Glutamatergic neuron (in vitro differentiated cells): ENCODE data around the gene FAM43A. TPM values are rescaled to one million over a fixed set of nuclear protein-coding genes. Genes with fewer than 3 reads are reported as not detected.

ENCODE experiments used
- DNase-seq: peaks from one replicate; pipeline ENCODE4 v3.0.0; 2022
- H3K27ac Mint-ChIP-seq: one replicate; pipeline ENCODE4 v1.8.0; 2020; ENCODE audit warnings: mild to moderate bottlenecking, mixed read lengths, inconsistent platforms; ENCODE audit not compliant: unreplicated experiment
- H3K27me3 Mint-ChIP-seq: one replicate; pipeline ENCODE4 v1.8.0; 2020; ENCODE audit warnings: mild to moderate bottlenecking, moderate library complexity, mixed read lengths, inconsistent platforms; ENCODE audit not compliant: unreplicated experiment
- H3K36me3 Mint-ChIP-seq: one replicate; pipeline ENCODE4 v1.8.0; 2020; ENCODE audit warnings: mild to moderate bottlenecking, mixed read lengths, inconsistent platforms; ENCODE audit not compliant: unreplicated experiment
- H3K4me1 Mint-ChIP-seq: one replicate; pipeline ENCODE4 v1.8.0; 2020; ENCODE audit warnings: mild to moderate bottlenecking, low read depth, mixed read lengths, inconsistent platforms; ENCODE audit not compliant: unreplicated experiment
- H3K4me3 Mint-ChIP-seq: one replicate; pipeline ENCODE4 v1.8.0; 2020; ENCODE audit warnings: mild to moderate bottlenecking, mixed read lengths, inconsistent platforms; ENCODE audit not compliant: unreplicated experiment
- H3K9me3 Mint-ChIP-seq: one replicate; pipeline ENCODE4 v1.8.0; 2020; ENCODE audit warnings: mild to moderate bottlenecking, moderate library complexity, mixed read lengths, inconsistent platforms; ENCODE audit not compliant: unreplicated experiment
- CTCF ChIP-seq: fragments of 200-600 bp; sonication (generic); IDR thresholded peaks from one replicate; pipeline ENCODE4 v1.5.0; 2021; ENCODE audit not compliant: partially characterized antibody, unreplicated experiment
- long read RNA-seq: library from polyadenylated mRNA; unstranded; transcript quantifications from one replicate; pipeline ENCODE4 v2.0.0, GENCODE V29; 2020; ENCODE audit not compliant: unreplicated experiment
- total RNA-seq: library from RNA; stranded (reverse); fragmentation: NEBNext Ultra II Directional; extraction: Animal tissue kit (Norgen Biotek cat#: 25700); gene quantifications from one replicate; pipeline ENCODE4 v1.2.1, GENCODE V29; 2021; ENCODE audit not compliant: unreplicated experiment

FAM43A gene, protein sequence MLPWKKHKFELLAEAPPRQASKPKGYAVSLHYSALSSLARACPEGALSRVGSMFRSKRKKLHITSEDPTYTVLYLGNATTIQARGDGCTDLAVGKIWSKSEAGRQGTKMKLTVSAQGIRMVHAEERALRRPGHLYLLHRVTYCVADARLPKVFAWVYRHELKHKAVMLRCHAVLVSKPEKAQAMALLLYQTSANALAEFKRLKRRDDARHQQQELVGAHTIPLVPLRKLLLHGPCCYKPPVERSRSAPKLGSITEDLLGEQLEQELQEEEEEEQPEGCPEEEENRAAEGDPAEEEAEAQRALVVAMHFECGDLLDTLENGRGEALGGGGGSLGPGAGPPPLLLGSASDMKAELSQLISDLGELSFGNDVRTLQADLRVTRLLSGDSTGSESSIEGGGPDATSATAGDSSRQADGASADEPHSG
- total RNA-seq, result 21.6 TPM
- long read RNA-seq, partial matches to known transcripts, result 0 of 3 reads
- long read RNA-seq, other reads (novel, unspliced or antisense), result 0 of 3 reads

DNA sequence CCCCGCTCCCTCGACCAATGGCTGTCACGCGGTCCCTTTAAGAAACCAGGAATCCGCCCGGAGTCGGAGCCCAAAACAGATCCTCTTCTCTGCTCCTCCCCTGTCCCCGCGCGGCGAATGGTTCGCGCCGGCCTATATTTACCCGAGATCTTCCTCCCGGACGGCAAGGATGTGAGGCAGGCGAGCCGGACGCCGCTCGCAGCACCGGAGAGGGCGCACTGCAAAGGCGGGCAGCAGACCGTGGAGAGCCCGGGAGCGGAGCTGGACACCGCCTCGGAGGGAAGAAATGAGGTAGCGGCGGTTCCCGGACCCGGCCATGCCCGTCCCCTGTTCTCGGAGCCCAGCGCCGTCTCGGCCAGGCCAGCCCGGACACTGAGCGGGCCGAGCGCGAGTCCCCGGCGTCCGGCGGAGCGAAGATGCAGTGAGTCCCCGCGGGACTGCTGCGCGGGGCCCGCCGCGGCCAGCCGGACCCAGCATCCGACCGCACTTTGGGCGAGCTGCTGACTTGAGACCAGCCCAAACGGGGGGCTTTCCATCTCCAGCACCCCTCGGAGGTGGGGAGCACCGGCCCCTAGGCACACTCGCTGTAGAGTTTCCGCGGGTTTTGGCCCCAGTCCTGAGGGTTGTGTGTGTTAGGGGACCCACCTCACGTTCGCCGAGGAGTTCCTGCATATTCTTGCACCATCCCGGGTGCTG lies at the start of gene FAM43A:
Gene FAM43A (plus strand): TSS at position 166 of the 696 bp plus-strand sequence. CDS start 944 bp downstream, outside the sequence.
- Mint-ChIP-seq H3K4me1 (peaks cover 25% of the 10 kb centered on the region), H3K4me3 (peak within 1 kb of the TSS; percentile 100), H3K27ac (peak within 1 kb of the TSS; percentile 94), H3K27me3 (peaks cover 13% of the 10 kb centered on the region), H3K9me3 (peaks cover 25% of the 10 kb centered on the region), H3K36me3 (no peaks in the 10 kb centered on the region)
- TF ChIP-seq CTCF, result no peak
- DNase-seq, result peak; percentile 89

DNA sequence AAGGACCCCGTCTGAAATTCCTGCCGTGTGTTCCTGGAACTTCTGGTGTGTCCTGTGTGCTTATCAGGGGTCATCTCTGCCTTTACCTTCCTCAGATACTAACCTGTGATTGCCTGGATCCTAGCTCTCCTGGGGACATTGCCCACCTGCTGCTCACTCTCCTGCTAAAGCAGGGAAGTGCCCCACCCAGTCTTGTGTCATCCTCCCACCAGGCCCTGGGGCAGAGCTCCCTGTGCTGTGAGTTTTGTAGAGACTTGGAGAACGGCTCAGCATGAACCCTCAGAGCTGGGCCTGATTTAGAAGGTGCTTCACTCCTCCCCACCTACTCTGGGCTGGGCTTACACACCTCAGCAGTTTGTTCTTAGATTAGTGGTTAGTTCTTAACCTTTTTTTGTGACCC lies 48.6 kb upstream of the FAM43A start:
- Mint-ChIP-seq H3K27ac (no peak overlapping the region), H3K27me3 (no peaks in the 10 kb centered on the region), H3K4me1 (no peaks in the 10 kb centered on the region), H3K36me3 (no peaks in the 10 kb centered on the region), H3K4me3 (no peak overlapping the region), H3K9me3 (peaks cover 3% of the 10 kb centered on the region)
- no peak for TF ChIP-seq CTCF
- no peak for DNase-seq

- H3K27me3 Mint-ChIP-seq, result no peaks in the 10 kb centered on the region
Observed at GRCh38 chr3:194637541-194638400, 47.9 kb upstream of the FAM43A start.

GRCh38 chr3:194638991-194639605 lies 46.6 kb upstream of the FAM43A start:
- H3K4me1 Mint-ChIP-seq, result no peaks in the 10 kb centered on the region
- no peak for TF ChIP-seq CTCF
- no peaks in the 10 kb centered on the region for H3K27me3 Mint-ChIP-seq
- no peaks in the 10 kb centered on the region for H3K36me3 Mint-ChIP-seq
- no peak overlapping the region for H3K27ac Mint-ChIP-seq
- no peak overlapping the region for H3K4me3 Mint-ChIP-seq
- no peak for DNase-seq
- no peaks in the 10 kb centered on the region for H3K9me3 Mint-ChIP-seq

More at GRCh38 chr3:194637541-194638400, 47.9 kb upstream of the FAM43A start:
- no peaks in the 10 kb centered on the region for H3K4me1 Mint-ChIP-seq
- H3K9me3 Mint-ChIP-seq, result peaks cover 3% of the 10 kb centered on the region
- H3K36me3 Mint-ChIP-seq, result no peaks in the 10 kb centered on the region
- no peak overlapping the region for H3K27ac Mint-ChIP-seq
- no peak for TF ChIP-seq CTCF
- no peak overlapping the region for H3K4me3 Mint-ChIP-seq
- DNase-seq, result no peak
